ENCODE data around the gene RDH11.

The RDH11 gene

GRCh38 chr14:67710209-67710608 is 14.6 kb upstream of the RDH11 start:
- Histone ChIP-seq H3K4me1 (ENCODE audit: control insufficient read depth, insufficient read depth, low read length) (no peaks in the 10 kb centered on the region), H3K36me3 (ENCODE audit: control insufficient read depth in 2 of 2, insufficient read depth in 1 of 2, low read length in 2 of 2) (no peaks in the 10 kb centered on the region), H3K4me3 (ENCODE audit: low read depth, low read length) (no peak overlapping the region), H3K27ac (ENCODE audit: extremely low read depth, low read depth, low read length) (no peak overlapping the region), H3K9me3 (ENCODE audit: control insufficient read depth, insufficient read depth, low read depth, low read length) (no peaks in the 10 kb centered on the region)
- ChIA-PET CTCF (interaction anchor here (0.8 kb wide), 1 partner anchor 9 kb away, joined by 3 read pairs; no protein-coding TSS in a partner anchor), POLR2A (no interaction called here)
- TF ChIP-seq ZNF394 (tag by site-specific recombination; IDR thresholded peaks at IDR 0.05; ENCODE audit: borderline replicate concordance) = no peak
- TF ChIP-seq YY1 (tag by site-specific recombination; IDR thresholded peaks at IDR 0.05) = no peak
- TF ChIP-seq OVOL3 (tag by site-specific recombination; IDR thresholded peaks at IDR 0.05) = no peak
- no peak for TF ChIP-seq ZSCAN30 (tag by site-specific recombination; IDR thresholded peaks at IDR 0.05)
- TF ChIP-seq MYNN (tag by site-specific recombination; IDR thresholded peaks at IDR 0.05; ENCODE audit: borderline replicate concordance) = no peak
- no peak for TF ChIP-seq ZNF792 (tag by site-specific recombination; IDR thresholded peaks at IDR 0.05)
- TF ChIP-seq ZNF350 (tag by site-specific recombination; IDR thresholded peaks at IDR 0.05) = no peak
- no peak for TF ChIP-seq ZNF248 (tag by site-specific recombination; IDR thresholded peaks at IDR 0.05)
- TF ChIP-seq ZNF302 (tag by site-specific recombination; IDR thresholded peaks at IDR 0.05; ENCODE audit: low read depth) = no peak
- no peak for TF ChIP-seq ZNF701 (tag by site-specific recombination; IDR thresholded peaks at IDR 0.05)
- TF ChIP-seq ZNF626 (tag by site-specific recombination; IDR thresholded peaks at IDR 0.05) = 0 out of 2 replicates have a peak, but pooled peaks have one; percentile 70
- peak; percentile 99 for TF ChIP-seq SETDB1 (IDR thresholded peaks at IDR 0.05; ENCODE audit: insufficient read length, low read length)
- peak; percentile 77; the same call in 1 of the 2 replicates for TF ChIP-seq TRIM28 (IDR thresholded peaks at IDR 0.05; ENCODE audit: borderline replicate concordance, low read length)
- no peak for TF ChIP-seq ZNF140 (tag by site-specific recombination; IDR thresholded peaks at IDR 0.05)
- TF ChIP-seq ZNF768 (tag by site-specific recombination; IDR thresholded peaks at IDR 0.05) = no peak
- no peak for TF ChIP-seq ZNF37A (tag by site-specific recombination; IDR thresholded peaks at IDR 0.05)
- no peak for TF ChIP-seq ATF2 (tag by site-specific recombination; IDR thresholded peaks at IDR 0.05; ENCODE audit: low read depth)
- no peak for TF ChIP-seq ZNF18 (tag by site-specific recombination; IDR thresholded peaks at IDR 0.05)
- no peak for TF ChIP-seq OSR2 (tag by site-specific recombination; IDR thresholded peaks at IDR 0.05)
- TF ChIP-seq ZNF121 (tag by site-specific recombination; IDR thresholded peaks at IDR 0.05) = no peak
- TF ChIP-seq ZNF335 (tag by site-specific recombination; conservative IDR thresholded peaks at IDR 0.05) = no peak
- peak; percentile 51; the same call in 1 of the 2 replicates for TF ChIP-seq ZNF184 (tag by site-specific recombination; IDR thresholded peaks at IDR 0.05)
- TF ChIP-seq ZNF510 (tag by site-specific recombination; IDR thresholded peaks at IDR 0.05; ENCODE audit: insufficient replicate concordance) = peak; percentile 88
- TF ChIP-seq ZNF449 (tag by site-specific recombination; IDR thresholded peaks at IDR 0.05) = no peak
- TF ChIP-seq ZNF518A (tag by site-specific recombination; conservative IDR thresholded peaks at IDR 0.05; ENCODE audit: low read depth) = 0 out of 2 replicates have a peak, but pooled peaks have one; percentile 27
- no peak for TF ChIP-seq ZNF202 (tag by site-specific recombination; IDR thresholded peaks at IDR 0.05; ENCODE audit: borderline replicate concordance)
- no peak for TF ChIP-seq PRDM6 (tag by site-specific recombination; IDR thresholded peaks at IDR 0.05)
- TF ChIP-seq ZNF549 (tag by site-specific recombination; IDR thresholded peaks at IDR 0.05) = peak; percentile 24; the same call in 1 of the 2 replicates

All from HEK293 (cell line).